Hepatocyte (in vitro differentiated cells): ENCODE data around the gene GLT1D1.

ENCODE experiments used
- EZH2 ChIP-seq: fragments of 200-600 bp; sonication (generic); IDR thresholded peaks from 2 replicates; pipeline ENCODE4 v1.6.1; 2016; ENCODE audit warnings: antibody characterized with exemption, mild to moderate bottlenecking, borderline replicate concordance
- EZH2phosphoT487 ChIP-seq: fragments of 200-600 bp; sonication (generic); IDR thresholded peaks from one replicate; pipeline ENCODE4 v1.6.1; 2018; ENCODE audit warnings: antibody characterized with exemption, mild to moderate bottlenecking, low read depth, moderate library complexity; ENCODE audit not compliant: unreplicated experiment, severe bottlenecking
- TF ChIP-seq, protein P1 (sequence below): fragments of 200-600 bp; sonication (generic); IDR thresholded peaks from 2 replicates; pipeline ENCODE4 v1.5.1; 2016; ENCODE audit warnings: antibody characterized with exemption, mild to moderate bottlenecking; ENCODE audit not compliant: poor library complexity

DNA sequence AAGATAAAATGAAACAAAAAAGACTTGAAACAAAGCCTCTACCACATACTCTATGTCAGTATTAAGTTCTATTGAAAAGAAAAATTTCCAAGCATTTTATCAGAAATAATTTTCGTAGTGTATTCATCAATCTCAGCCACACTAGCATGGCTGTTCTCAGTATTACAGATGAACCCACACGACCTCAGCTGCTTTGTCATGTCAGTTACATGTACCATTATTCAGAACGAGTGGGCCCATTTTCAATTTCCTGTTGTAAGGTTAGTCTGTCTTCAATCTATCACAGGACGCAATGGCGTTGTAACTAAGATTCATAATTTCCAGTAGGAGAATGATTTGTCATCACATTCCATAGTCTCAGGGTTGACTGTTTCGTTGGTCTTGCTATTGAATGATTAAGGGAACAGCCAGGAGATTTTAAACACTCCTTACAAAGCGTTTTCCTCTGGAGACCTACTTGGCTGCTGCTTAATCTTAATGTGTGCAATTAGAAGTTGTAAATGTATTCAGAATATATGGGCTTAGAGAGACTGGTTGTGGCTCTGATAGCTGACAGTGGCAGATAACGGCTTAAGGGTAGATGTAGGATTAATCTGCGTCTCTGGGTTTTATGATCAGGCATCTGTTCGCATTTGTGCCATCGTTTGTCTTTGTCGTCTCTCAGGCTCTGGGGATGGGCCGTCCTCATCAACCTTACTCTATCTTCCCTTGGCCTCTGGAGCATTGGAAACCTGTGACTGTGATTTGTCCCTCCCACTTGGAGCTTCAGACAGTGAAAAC lies 65.4 kb downstream of the GLT1D1 start:
- TF ChIP-seq, protein P1, sequence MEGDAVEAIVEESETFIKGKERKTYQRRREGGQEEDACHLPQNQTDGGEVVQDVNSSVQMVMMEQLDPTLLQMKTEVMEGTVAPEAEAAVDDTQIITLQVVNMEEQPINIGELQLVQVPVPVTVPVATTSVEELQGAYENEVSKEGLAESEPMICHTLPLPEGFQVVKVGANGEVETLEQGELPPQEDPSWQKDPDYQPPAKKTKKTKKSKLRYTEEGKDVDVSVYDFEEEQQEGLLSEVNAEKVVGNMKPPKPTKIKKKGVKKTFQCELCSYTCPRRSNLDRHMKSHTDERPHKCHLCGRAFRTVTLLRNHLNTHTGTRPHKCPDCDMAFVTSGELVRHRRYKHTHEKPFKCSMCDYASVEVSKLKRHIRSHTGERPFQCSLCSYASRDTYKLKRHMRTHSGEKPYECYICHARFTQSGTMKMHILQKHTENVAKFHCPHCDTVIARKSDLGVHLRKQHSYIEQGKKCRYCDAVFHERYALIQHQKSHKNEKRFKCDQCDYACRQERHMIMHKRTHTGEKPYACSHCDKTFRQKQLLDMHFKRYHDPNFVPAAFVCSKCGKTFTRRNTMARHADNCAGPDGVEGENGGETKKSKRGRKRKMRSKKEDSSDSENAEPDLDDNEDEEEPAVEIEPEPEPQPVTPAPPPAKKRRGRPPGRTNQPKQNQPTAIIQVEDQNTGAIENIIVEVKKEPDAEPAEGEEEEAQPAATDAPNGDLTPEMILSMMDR: no peak
- no peak for TF ChIP-seq EZH2
- TF ChIP-seq EZH2phosphoT487: no peak
